ENCODE data around the gene JMJD8. TPM values are rescaled to one million over a fixed set of nuclear protein-coding genes. Genes with fewer than 3 reads are reported as not detected.

JMJD8 gene
- polyA plus RNA-seq, 1 donor (not counting 4 experiments of a cell fraction or from before 2014, with no cell fraction given), result 20.1 TPM

GRCh38 chr16:703406-703805, 19.3 kb upstream of the JMJD8 start:
- Histone ChIP-seq H3K9ac (ENCODE audit: control insufficient read depth, extremely low read depth, insufficient read depth, low read length) (no peak overlapping the region), H3K36me3 (ENCODE audit: control insufficient read depth in 2 of 2, extremely low read depth in 1 of 2, insufficient read depth in 2 of 2, low read length in 2 of 2) (no peaks in the 10 kb centered on the region), H4K20me1 (ENCODE audit: control insufficient read depth, extremely low read depth, insufficient read depth, low read length) (peaks cover 5% of the 10 kb centered on the region), H3K4me2 (ENCODE audit: control insufficient read depth, extremely low read depth, insufficient read depth, low read depth, low read length) (no peak overlapping the region), H3K9me3 (ENCODE audit: control insufficient read depth, low read depth, low read length) (no peaks in the 10 kb centered on the region), H3K79me2 (ENCODE audit: control insufficient read depth, insufficient read depth, low read length) (no peaks in the 10 kb centered on the region), H3K4me1 (ENCODE audit: control insufficient read depth, extremely low read depth, insufficient read depth, low read length) (no peaks in the 10 kb centered on the region), H3K9me1 (ENCODE audit: control insufficient read depth, extremely low read depth, insufficient read depth, low read length) (no peaks in the 10 kb centered on the region), H2AFZ (ENCODE audit: control insufficient read depth, low read length) (no peak overlapping the region), H3K27me3 (ENCODE audit: control insufficient read depth, extremely low read depth, insufficient read depth, low read length) (peaks cover 79% of the 10 kb centered on the region), H3K4me3 (ENCODE audit: control insufficient read depth in 2 of 3, extremely low read depth in 1 of 3, insufficient read depth in 2 of 3, low read depth in 1 of 3, low read length in 3 of 3) (no peak overlapping the region), H3K27ac (ENCODE audit: control insufficient read depth, insufficient read depth, low read length) (no peak overlapping the region)
- dilution Hi-C loops (cut with MboI; ENCODE audit: extremely low pct_ligation_motif_present, low sequenced_read_pairs), result no loop called here
- no peak for FAIRE-seq
- TF ChIP-seq EZH2 (IDR thresholded peaks at IDR 0.05; ENCODE audit: low read length), result no peak
- TF ChIP-seq, protein P1, sequence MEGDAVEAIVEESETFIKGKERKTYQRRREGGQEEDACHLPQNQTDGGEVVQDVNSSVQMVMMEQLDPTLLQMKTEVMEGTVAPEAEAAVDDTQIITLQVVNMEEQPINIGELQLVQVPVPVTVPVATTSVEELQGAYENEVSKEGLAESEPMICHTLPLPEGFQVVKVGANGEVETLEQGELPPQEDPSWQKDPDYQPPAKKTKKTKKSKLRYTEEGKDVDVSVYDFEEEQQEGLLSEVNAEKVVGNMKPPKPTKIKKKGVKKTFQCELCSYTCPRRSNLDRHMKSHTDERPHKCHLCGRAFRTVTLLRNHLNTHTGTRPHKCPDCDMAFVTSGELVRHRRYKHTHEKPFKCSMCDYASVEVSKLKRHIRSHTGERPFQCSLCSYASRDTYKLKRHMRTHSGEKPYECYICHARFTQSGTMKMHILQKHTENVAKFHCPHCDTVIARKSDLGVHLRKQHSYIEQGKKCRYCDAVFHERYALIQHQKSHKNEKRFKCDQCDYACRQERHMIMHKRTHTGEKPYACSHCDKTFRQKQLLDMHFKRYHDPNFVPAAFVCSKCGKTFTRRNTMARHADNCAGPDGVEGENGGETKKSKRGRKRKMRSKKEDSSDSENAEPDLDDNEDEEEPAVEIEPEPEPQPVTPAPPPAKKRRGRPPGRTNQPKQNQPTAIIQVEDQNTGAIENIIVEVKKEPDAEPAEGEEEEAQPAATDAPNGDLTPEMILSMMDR (optimal IDR thresholded peaks at IDR 0.05 in 1 of 3, IDR thresholded peaks at IDR 0.05 in 1 of 3, conservative IDR thresholded peaks at IDR 0.05 in 1 of 3; ENCODE audit: extremely low read depth in 1 of 3, insufficient read depth in 2 of 3, low read length in 3 of 3), result no peak
- DNase-seq (ENCODE audit: low read depth, low spot score), result no peak

- FAIRE-seq, result no peak
- Histone ChIP-seq H3K9me1 (ENCODE audit: control insufficient read depth, extremely low read depth, insufficient read depth, low read length) (no peaks in the 10 kb centered on the region), H3K9ac (ENCODE audit: control insufficient read depth, extremely low read depth, insufficient read depth, low read length) (no peak overlapping the region), H4K20me1 (ENCODE audit: control insufficient read depth, extremely low read depth, insufficient read depth, low read length) (peaks cover 5% of the 10 kb centered on the region), H3K27ac (ENCODE audit: control insufficient read depth, insufficient read depth, low read length) (no peak overlapping the region), H3K4me1 (ENCODE audit: control insufficient read depth, extremely low read depth, insufficient read depth, low read length) (no peaks in the 10 kb centered on the region), H3K4me3 (ENCODE audit: control insufficient read depth in 2 of 3, extremely low read depth in 1 of 3, insufficient read depth in 2 of 3, low read depth in 1 of 3, low read length in 3 of 3) (no peak overlapping the region), H3K79me2 (ENCODE audit: control insufficient read depth, insufficient read depth, low read length) (no peaks in the 10 kb centered on the region), H3K4me2 (ENCODE audit: control insufficient read depth, extremely low read depth, insufficient read depth, low read depth, low read length) (no peak overlapping the region), H3K27me3 (ENCODE audit: control insufficient read depth, extremely low read depth, insufficient read depth, low read length) (peaks cover 68% of the 10 kb centered on the region), H2AFZ (ENCODE audit: control insufficient read depth, low read length) (no peak overlapping the region), H3K9me3 (ENCODE audit: control insufficient read depth, low read depth, low read length) (no peaks in the 10 kb centered on the region), H3K36me3 (ENCODE audit: control insufficient read depth in 2 of 2, extremely low read depth in 1 of 2, insufficient read depth in 2 of 2, low read length in 2 of 2) (no peaks in the 10 kb centered on the region)
- dilution Hi-C loops (cut with MboI; ENCODE audit: extremely low pct_ligation_motif_present, low sequenced_read_pairs), result no loop called here
- no peak for DNase-seq (ENCODE audit: low read depth, low spot score)
- TF ChIP-seq, protein P1 (optimal IDR thresholded peaks at IDR 0.05 in 1 of 3, IDR thresholded peaks at IDR 0.05 in 1 of 3, conservative IDR thresholded peaks at IDR 0.05 in 1 of 3; ENCODE audit: extremely low read depth in 1 of 3, insufficient read depth in 2 of 3, low read length in 3 of 3), result no peak
- no peak for TF ChIP-seq EZH2 (IDR thresholded peaks at IDR 0.05; ENCODE audit: low read length)
These were observed 18.2 kb upstream of the JMJD8 start for GRCh38 chr16:702341-702740.

Data from keratinocyte (primary cell).